HAP-1 (cell line): ENCODE results near the gene ZNF638.
"Not testable (repeated sequence)": the region's sequence is repeated elsewhere in the genome, so short reads cannot be mapped to it uniquely, and the experiment has no call there.

Experiments used
- DNase-seq, 2 experiments: peaks; one replicate each; pipeline ENCODE4 v3.0.0-alpha.2; 2016 to 2020; ENCODE audit warnings: low spot score in 2 of 2
- H3K27me3 ChIP-seq: fragments of 250-450 bp; sonication (Bioruptor Pico); 2 replicates; pipeline ENCODE4 v1.5.1; 2020; ENCODE audit warnings: low read depth, mild to moderate bottlenecking, moderate library complexity
- H3K36me3 ChIP-seq: fragments of 250-450 bp; sonication (Bioruptor Pico); replicated peaks from 2 replicates; pipeline ENCODE4 v1.5.1; 2020; ENCODE audit warnings: mild to moderate bottlenecking
- H3K4me1 ChIP-seq: fragments of 250-450 bp; sonication (Bioruptor Pico); 2 replicates; pipeline ENCODE4 v1.5.1; 2020; ENCODE audit warnings: mild to moderate bottlenecking
- H3K4me3 ChIP-seq: fragments of 250-450 bp; sonication (Bioruptor Pico); 2 replicates; pipeline ENCODE4 v1.5.1; 2020; ENCODE audit warnings: mild to moderate bottlenecking, moderate library complexity
- H3K9me3 ChIP-seq: fragments of 250-450 bp; sonication (Bioruptor Pico); 2 replicates; pipeline ENCODE4 v1.5.1; 2020; ENCODE audit warnings: mild to moderate bottlenecking, moderate library complexity
- in situ Hi-C: fragments of 300-500 bp; cut with MboI; formaldehyde crosslinking; loops from 3 replicates; pipeline ENCODE4 v1.14.3; 2020; ENCODE audit warnings: low sequenced_read_pairs, inconsistent platforms, mixed read lengths

ZNF638 gene

DNA sequence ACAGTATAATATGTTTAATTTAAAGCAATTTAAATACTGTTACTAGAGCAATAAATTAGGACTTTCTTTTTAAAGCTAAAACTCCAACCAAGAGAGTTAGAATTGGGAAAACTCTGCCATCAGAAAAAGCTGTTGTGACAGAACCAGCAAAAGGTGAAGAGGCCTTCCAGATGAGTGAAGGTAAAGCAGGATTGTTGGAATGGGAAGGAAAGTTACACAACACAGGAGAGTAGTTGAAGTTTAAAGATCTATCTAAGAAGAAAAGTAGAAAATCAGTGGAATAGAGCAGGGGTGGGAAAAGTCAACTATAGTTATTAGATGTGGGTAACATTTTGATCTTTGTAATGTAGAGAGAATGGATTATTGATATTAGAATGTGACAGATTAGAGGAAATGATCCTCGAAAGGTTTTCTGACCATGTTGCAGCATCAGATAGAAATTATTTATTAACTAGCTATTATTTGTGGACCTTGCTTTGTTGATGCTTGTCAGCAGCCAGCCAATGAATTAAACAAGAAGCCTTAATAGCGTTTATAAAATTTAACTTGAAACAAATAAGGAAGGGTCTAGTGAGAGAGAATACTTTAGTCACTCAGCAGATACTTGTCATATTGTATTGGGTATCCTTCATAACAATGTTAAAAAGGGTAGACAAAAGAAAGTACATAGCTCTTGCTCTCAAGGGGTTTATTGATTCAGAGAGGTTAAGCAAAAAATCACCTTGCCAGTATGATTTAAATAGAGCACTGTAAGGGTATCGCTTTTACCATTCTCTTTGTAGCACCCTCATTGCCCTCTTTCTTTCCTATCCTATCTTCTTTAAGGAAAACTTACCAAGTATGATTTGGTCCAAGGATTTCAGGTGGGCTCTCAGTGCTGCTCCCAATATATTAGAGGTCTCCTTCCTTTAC is 97.1 kb downstream of the ZNF638 start:
- H3K27me3 ChIP-seq: no peaks in the 10 kb centered on the region
- DNase-seq: no peak
- H3K4me1 ChIP-seq: no peaks in the 10 kb centered on the region
- no peak overlapping the region for H3K4me3 ChIP-seq
- H3K36me3 ChIP-seq: peaks cover 55% of the 10 kb centered on the region
- in situ Hi-C loops: no loop called here
- H3K9me3 ChIP-seq: no peaks in the 10 kb centered on the region

- DNase-seq, H3K4me3 ChIP-seq: not testable (repeated sequence)
These were observed 113.6 kb downstream of the ZNF638 start for GRCh38 chr2:71445142-71445541.

GRCh38 chr2:71446505-71446904 is 114.9 kb downstream of the ZNF638 start:
- H3K4me1 ChIP-seq: peaks cover 3% of the 10 kb centered on the region
- in situ Hi-C loops: no loop called here
- H3K9me3 ChIP-seq: no peaks in the 10 kb centered on the region
- no peak overlapping the region for H3K4me3 ChIP-seq
- no peaks in the 10 kb centered on the region for H3K27me3 ChIP-seq
- H3K36me3 ChIP-seq: no peaks in the 10 kb centered on the region
- no peak for DNase-seq

More at GRCh38 chr2:71445142-71445541, 113.6 kb downstream of the ZNF638 start:
- H3K27me3 ChIP-seq, H3K9me3 ChIP-seq, in situ Hi-C loops, H3K4me1 ChIP-seq, H3K36me3 ChIP-seq: not testable (repeated sequence)

DNA sequence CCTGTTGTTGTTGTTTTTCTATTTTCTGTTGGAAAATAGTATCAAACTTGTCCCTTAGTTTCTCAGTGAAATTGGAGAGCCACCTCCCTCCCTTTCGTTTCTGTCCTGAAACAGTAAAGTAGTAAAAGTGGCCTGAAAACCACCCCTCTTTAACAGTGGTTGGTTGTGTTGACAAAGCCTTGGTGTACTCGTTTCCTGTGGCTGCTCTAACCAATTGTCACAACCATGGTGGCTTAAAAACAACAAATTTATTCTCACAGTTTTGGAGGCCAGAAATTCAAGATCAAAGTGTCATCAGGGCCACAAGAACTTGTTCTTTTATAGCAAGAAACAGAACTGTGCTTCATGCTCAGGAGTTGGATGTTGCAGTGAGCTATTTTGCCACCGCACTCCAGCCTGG is 117.8 kb downstream of the ZNF638 start:
- Histone ChIP-seq H3K4me3 (no peak overlapping the region), H3K36me3 (no peaks in the 10 kb centered on the region), H3K4me1 (no peaks in the 10 kb centered on the region), H3K27me3 (no peaks in the 10 kb centered on the region), H3K9me3 (no peaks in the 10 kb centered on the region)
- in situ Hi-C loops: no loop called here
- no peak for DNase-seq

DNA sequence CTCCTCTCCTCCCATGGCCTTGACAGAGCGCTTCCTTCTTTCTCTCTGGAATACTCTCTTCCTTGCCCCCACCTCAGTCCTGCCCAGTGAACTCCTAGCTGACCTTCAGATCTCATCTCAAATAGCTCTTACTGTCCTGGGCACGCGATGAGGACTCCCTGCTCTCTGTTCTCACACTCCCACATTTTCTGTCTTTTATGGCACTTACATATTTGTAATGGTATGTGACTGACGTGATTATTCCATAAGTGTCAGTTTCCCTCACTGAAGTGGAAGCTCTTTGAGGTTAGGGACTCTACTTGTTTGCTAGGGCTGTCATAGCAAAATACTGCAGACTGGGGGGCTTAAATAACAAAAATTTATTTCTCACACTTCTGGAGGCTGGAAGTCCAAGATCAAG is 120.1 kb downstream of the ZNF638 start:
- in situ Hi-C loops: no loop called here

DNA sequence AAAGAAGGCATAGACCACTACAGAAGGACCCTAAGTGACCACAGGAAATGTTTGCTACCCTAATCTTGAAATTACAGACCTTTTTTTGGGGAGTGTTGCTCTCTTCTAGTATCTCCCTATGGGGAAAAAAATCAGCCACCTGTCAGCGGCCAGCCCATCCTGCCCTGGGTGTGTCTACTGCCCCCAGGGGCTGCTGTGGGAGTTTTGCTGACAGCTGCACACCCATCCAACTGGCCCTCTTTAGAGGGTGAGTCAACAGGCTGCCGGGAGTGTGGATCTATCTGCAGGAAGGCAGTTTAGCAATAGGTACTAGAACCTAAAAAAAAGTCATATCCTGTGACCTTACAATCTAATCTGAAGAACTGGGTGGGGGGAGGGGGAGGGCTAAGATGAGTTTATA is 121.0 kb downstream of the ZNF638 start:
- H3K27me3 ChIP-seq: no peaks in the 10 kb centered on the region
- no peaks in the 10 kb centered on the region for H3K36me3 ChIP-seq
- DNase-seq: peak in 1 of 2 experiments; percentile 48
- in situ Hi-C loops: no loop called here
- no peak overlapping the region for H3K4me3 ChIP-seq
- no peaks in the 10 kb centered on the region for H3K9me3 ChIP-seq
- no peaks in the 10 kb centered on the region for H3K4me1 ChIP-seq

More for the DNA sequence above, 120.1 kb downstream of the ZNF638 start:
- H3K9me3 ChIP-seq: no peaks in the 10 kb centered on the region
- no peaks in the 10 kb centered on the region for H3K36me3 ChIP-seq
- DNase-seq: no peak
- no peaks in the 10 kb centered on the region for H3K27me3 ChIP-seq
- no peaks in the 10 kb centered on the region for H3K4me1 ChIP-seq
- no peak overlapping the region for H3K4me3 ChIP-seq

GRCh38 chr2:71453404-71454220 is 122.0 kb downstream of the ZNF638 start, which contains the start of gene DYSF:
Gene DYSF, plus strand, starts transcription at chr2:71453561.
- H3K4me3 ChIP-seq: no peak within 1 kb of the TSS
- DNase-seq: no peak

GRCh38 chr2:71454221-71455010 is 122.8 kb downstream of the ZNF638 start:
- H3K4me3 ChIP-seq: no peak overlapping the region
- no peaks in the 10 kb centered on the region for H3K9me3 ChIP-seq
- no peak for DNase-seq
- no peaks in the 10 kb centered on the region for H3K4me1 ChIP-seq
- in situ Hi-C loops: no loop called here
- H3K27me3 ChIP-seq: no peaks in the 10 kb centered on the region
- no peaks in the 10 kb centered on the region for H3K36me3 ChIP-seq

More at GRCh38 chr2:71453404-71454220, 122.0 kb downstream of the ZNF638 start, which contains the start of gene DYSF:
- in situ Hi-C loops: no loop called here
- no peaks in the 10 kb centered on the region for H3K4me1 ChIP-seq
- H3K9me3 ChIP-seq: no peaks in the 10 kb centered on the region
- H3K36me3 ChIP-seq: no peaks in the 10 kb centered on the region
- H3K27me3 ChIP-seq: no peaks in the 10 kb centered on the region

GRCh38 chr2:71455011-71455740 is 123.6 kb downstream of the ZNF638 start:
- H3K4me1 ChIP-seq: no peaks in the 10 kb centered on the region
- no peak for DNase-seq
- H3K9me3 ChIP-seq: no peaks in the 10 kb centered on the region
- no peaks in the 10 kb centered on the region for H3K36me3 ChIP-seq
- no peak overlapping the region for H3K4me3 ChIP-seq
- in situ Hi-C loops: no loop called here
- no peaks in the 10 kb centered on the region for H3K27me3 ChIP-seq

DNA sequence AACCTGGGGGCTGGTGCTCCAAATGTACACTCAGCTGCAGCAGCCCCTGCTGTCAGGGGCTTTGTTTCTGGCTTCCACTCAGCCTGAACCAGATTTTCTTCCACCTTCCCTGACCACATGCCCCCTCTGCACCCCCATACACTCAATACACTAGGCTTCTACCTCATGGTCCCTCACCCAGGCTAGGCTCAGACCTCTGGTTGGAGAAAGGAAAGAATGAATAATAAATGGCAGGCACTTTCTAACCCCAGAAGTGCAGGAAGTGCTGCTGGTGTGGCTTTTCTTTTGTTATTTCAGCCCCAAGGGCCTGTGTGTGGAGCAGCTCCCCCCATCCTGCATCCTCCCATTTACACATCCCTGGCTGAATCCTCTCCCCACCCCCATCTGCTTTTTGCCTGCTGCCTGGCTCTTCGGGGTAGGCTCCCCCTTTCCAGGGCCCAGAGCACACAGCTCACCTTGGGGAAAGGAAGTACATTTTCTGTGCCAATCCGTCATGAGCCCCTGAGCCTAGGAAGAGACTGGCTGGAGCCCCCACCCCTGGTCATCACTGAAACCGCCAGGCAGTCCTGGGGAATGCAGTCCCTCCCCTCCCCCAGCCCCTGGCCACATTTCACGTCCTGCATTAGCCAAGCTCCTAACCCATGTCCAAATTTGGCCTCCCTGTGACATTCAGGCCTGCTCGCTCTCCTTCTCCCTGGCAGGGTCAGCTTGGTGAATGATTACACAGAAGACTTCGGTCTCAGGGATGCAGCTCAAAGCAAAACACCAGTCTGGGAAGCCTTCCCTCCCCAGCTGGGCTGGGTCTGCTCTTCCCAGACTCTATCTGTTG is 124.4 kb downstream of the ZNF638 start:
- DNase-seq: no peak

DNA sequence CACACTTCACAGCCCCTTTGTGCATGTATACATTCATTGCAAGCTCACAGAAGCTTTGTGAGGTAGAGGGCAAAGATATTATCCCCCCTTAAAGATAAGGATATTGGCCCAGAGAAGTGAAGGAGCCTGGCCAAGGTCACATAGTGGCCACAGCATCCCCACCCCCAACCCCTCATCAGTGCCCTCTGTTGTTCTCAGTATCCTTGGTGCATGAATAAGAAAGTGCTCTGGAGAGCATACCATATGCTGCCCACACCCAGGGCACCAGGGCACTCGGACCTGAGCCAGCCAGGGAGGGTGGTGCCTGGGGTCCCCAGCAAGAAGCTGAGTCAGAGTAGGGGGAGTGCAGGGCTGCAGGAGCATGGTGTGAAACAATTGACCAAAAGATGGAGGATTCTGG is 125.0 kb downstream of the ZNF638 start:
- in situ Hi-C loops: no loop called here
- Histone ChIP-seq H3K27me3 (no peaks in the 10 kb centered on the region), H3K4me1 (no peaks in the 10 kb centered on the region), H3K36me3 (no peaks in the 10 kb centered on the region), H3K4me3 (no peak overlapping the region), H3K9me3 (no peaks in the 10 kb centered on the region)
- DNase-seq: no peak

More for the DNA sequence above, 124.4 kb downstream of the ZNF638 start:
- H3K4me1 ChIP-seq: no peaks in the 10 kb centered on the region
- H3K27me3 ChIP-seq: no peaks in the 10 kb centered on the region
- H3K9me3 ChIP-seq: no peaks in the 10 kb centered on the region
- in situ Hi-C loops: no loop called here
- no peak overlapping the region for H3K4me3 ChIP-seq
- H3K36me3 ChIP-seq: no peaks in the 10 kb centered on the region

DNA sequence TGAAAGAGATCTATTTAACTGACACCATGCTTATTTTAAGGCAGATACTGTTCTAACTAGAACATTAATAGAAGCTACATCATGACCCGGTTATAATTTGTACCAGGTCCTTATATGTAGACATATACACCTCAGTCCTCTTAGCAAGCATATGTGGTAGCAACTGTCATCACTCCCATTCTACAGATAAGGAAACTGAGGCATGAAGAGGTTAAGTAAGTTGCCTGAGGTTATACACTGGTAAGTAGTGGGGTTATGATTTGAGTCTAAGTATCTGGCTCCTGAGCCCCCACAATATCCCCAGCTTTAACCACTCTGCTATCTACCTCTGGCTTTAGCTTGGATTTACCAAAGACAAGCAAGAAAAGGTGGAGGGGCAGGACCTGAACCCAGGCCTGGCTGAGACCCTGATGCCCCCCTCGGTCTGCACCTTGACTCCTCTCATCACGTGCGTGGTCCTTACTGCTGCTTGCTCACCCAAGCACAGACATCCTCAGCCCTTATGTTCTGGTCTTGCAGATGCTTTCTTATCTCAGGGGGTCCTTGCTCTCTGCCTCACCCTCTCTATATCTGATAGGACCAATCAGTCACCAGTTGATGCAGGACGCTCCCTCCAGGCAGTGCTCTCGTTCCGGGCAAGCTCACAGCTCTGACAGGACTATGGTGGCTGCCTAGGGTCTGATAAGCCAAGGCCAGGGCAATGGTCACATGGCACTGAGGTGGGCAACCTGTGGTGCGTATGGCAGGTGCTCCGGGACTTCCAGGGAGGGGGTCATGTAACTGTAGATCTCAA is 125.7 kb downstream of the ZNF638 start:
- in situ Hi-C loops: no loop called here
- DNase-seq: no peak
- no peaks in the 10 kb centered on the region for H3K4me1 ChIP-seq
- H3K36me3 ChIP-seq: no peaks in the 10 kb centered on the region
- H3K4me3 ChIP-seq: no peak overlapping the region
- no peaks in the 10 kb centered on the region for H3K9me3 ChIP-seq
- no peaks in the 10 kb centered on the region for H3K27me3 ChIP-seq
